ENCODE data around the gene APOC3. TPM values are rescaled to one million over a fixed set of nuclear protein-coding genes. Genes with fewer than 3 reads are reported as not detected.

Gene APOC3
- total RNA-seq, 2 experiments from 2014 or later, result not detected

DNA sequence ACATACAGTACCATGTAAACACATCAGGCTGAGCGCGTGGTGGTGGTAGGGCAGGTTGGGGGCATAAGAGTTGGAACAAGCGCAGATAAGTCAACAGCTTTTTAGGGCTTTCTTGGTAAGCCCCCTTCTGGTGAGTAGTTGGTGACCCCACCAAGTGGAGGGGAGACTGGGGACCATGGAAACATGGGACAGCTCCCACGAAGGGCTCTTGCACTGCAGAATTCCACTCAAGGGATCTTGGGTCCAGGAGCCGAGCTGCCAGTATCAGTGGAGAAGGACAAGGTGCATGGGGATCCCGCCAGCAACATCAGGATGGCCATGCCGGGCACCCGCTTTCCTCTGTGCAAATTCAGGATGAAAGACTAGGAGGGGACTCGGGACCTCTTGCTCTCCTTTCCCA is 14.0 kb downstream of the APOC3 start:
- CTCF ChIA-PET, result interaction anchor here (1.4 kb wide), 1 partner anchor 9 kb away, joined by 5 read pairs; no protein-coding TSS in a partner anchor
- peaks cover 14% of the 10 kb centered on the region for H3K36me3 Mint-ChIP-seq (ENCODE audit: low read depth)
- H3K4me3 Mint-ChIP-seq, result no peak overlapping the region
- no peak overlapping the region for H3K27ac Mint-ChIP-seq
- no peaks in the 10 kb centered on the region for H3K27me3 Mint-ChIP-seq (ENCODE audit: low read depth)
- H3K9me3 Mint-ChIP-seq, result no peaks in the 10 kb centered on the region
- intact Hi-C loops (cut with micrococcal nuclease), result no loop called here
- no peak for DNase-seq
- H3K4me1 Mint-ChIP-seq (ENCODE audit: low read depth), result no peaks in the 10 kb centered on the region

- intact Hi-C loops (cut with micrococcal nuclease), result no loop called here
- no peak overlapping the region for H3K4me3 Mint-ChIP-seq
- peaks cover 17% of the 10 kb centered on the region for H3K36me3 Mint-ChIP-seq (ENCODE audit: low read depth)
- CTCF ChIA-PET, result interaction anchor here (1.4 to 2.5 kb wide), 2 partner anchors 8 kb away, joined by 5 to 7 read pairs; no protein-coding TSS in a partner anchor
- H3K4me1 Mint-ChIP-seq (ENCODE audit: low read depth), result no peaks in the 10 kb centered on the region
- H3K27me3 Mint-ChIP-seq (ENCODE audit: low read depth), result no peaks in the 10 kb centered on the region
- no peak for DNase-seq
- no peaks in the 10 kb centered on the region for H3K9me3 Mint-ChIP-seq
- H3K27ac Mint-ChIP-seq, result no peak overlapping the region
These were observed 15.0 kb downstream of the APOC3 start for GRCh38 chr11:116844722-116845121.

DNA sequence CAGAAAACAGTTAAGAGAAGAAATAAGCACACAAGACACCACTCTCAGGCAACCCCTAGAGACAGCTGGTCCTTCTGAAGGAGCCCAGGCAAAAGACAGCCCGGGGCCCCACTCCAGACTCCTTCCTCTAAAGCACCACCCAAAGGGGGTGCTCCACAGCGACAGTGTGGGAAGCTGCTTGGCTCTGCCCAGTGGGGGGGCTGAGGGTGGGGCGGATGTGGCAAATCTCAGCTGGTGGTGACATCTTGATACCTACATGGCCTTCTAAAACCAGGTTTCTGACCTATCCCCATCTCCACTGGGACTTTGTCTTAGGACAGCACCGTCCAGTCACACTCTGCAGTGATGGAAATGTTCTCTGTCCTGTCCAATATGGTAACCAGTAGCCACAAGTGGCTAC is 17.9 kb downstream of the APOC3 start:
- H3K4me3 Mint-ChIP-seq, result no peak overlapping the region
- peaks cover 16% of the 10 kb centered on the region for H3K4me1 Mint-ChIP-seq (ENCODE audit: low read depth)
- no peak for DNase-seq
- H3K27ac Mint-ChIP-seq, result no peak overlapping the region
- CTCF ChIA-PET, result interaction anchor here (1.2 to 1.7 kb wide), 2 partner anchors 11 to 56 kb away, joined by 4 to 7 read pairs; partner anchors contain the start of genes APOA1 and APOA5
- H3K27me3 Mint-ChIP-seq (ENCODE audit: low read depth), result no peaks in the 10 kb centered on the region
- no peaks in the 10 kb centered on the region for H3K9me3 Mint-ChIP-seq
- intact Hi-C loops (cut with micrococcal nuclease), result no loop called here
- H3K36me3 Mint-ChIP-seq (ENCODE audit: low read depth), result peaks cover 18% of the 10 kb centered on the region

- H3K27ac Mint-ChIP-seq, result no peak overlapping the region
- CTCF ChIA-PET, result interaction anchor here (0.8 to 1.7 kb wide), 3 partner anchors 12 to 58 kb away, joined by 3 to 7 read pairs (median 4); partner anchors contain the start of genes APOA1 and APOA5
- H3K36me3 Mint-ChIP-seq (ENCODE audit: low read depth), result peaks cover 13% of the 10 kb centered on the region
- H3K4me1 Mint-ChIP-seq (ENCODE audit: low read depth), result peaks cover 31% of the 10 kb centered on the region
- no peaks in the 10 kb centered on the region for H3K27me3 Mint-ChIP-seq (ENCODE audit: low read depth)
- H3K9me3 Mint-ChIP-seq, result no peaks in the 10 kb centered on the region
- no peak overlapping the region for H3K4me3 Mint-ChIP-seq
- no peak for DNase-seq
- intact Hi-C loops (cut with micrococcal nuclease), result no loop called here
These were observed 19.4 kb downstream of the APOC3 start for GRCh38 chr11:116849060-116849459.

GRCh38 chr11:116849486-116849885 is 19.8 kb downstream of the APOC3 start:
- CTCF ChIA-PET, result interaction anchor here (0.8 kb wide), 1 partner anchor 28 kb away, joined by 3 read pairs; no protein-coding TSS in a partner anchor
- no peaks in the 10 kb centered on the region for H3K27me3 Mint-ChIP-seq (ENCODE audit: low read depth)
- H3K4me1 Mint-ChIP-seq (ENCODE audit: low read depth), result peaks cover 35% of the 10 kb centered on the region
- peaks cover 17% of the 10 kb centered on the region for H3K36me3 Mint-ChIP-seq (ENCODE audit: low read depth)
- intact Hi-C loops (cut with micrococcal nuclease), result no loop called here
- H3K4me3 Mint-ChIP-seq, result no peak overlapping the region
- no peak for DNase-seq
- no peak overlapping the region for H3K27ac Mint-ChIP-seq
- no peaks in the 10 kb centered on the region for H3K9me3 Mint-ChIP-seq

DNA sequence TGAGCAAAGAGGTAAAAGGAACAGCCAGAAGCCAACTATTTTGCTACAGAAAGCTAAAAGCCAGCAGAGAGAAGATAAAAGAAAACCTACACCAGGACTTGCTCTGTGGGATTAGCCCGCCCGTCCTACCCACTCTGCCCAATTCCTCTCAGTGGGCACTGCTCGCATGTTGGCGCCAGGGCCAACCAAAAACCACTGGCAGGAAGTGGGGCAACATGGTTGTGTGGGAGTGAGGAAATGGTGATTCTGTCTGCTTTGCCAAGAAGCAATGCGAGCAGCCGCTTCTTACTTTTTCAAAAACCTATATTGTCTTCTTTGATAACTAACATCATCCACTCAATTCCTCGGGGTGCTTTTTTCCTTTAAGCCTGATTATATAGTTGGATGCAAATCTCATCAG is 21.9 kb downstream of the APOC3 start:
- H3K4me3 Mint-ChIP-seq, result no peak overlapping the region
- peak; percentile 72 for DNase-seq
- CTCF ChIA-PET, result interaction anchor here (0.7 to 4.8 kb wide), 7 partner anchors 11 to 255 kb away, joined by 3 to 38 read pairs (median 4); partner anchors contain the start of genes APOA1, APOA5 and ZPR1
- no peaks in the 10 kb centered on the region for H3K27me3 Mint-ChIP-seq (ENCODE audit: low read depth)
- peaks cover 54% of the 10 kb centered on the region for H3K4me1 Mint-ChIP-seq (ENCODE audit: low read depth)
- intact Hi-C loops (cut with micrococcal nuclease), result loop anchor here (1.0 to 5.0 kb wide), 7 partner anchors 15 to 1136 kb away; partner anchors contain the start of genes CEP164, IL10RA and ZPR1
- peaks cover 23% of the 10 kb centered on the region for H3K36me3 Mint-ChIP-seq (ENCODE audit: low read depth)
- H3K9me3 Mint-ChIP-seq, result no peaks in the 10 kb centered on the region
- peak overlapping the region; percentile 48 for H3K27ac Mint-ChIP-seq

GRCh38 chr11:116852261-116853031 is 22.7 kb downstream of the APOC3 start:
- Mint-ChIP-seq H3K27ac (peak overlapping the region; percentile 88), H3K4me1 (ENCODE audit: low read depth) (peaks cover 59% of the 10 kb centered on the region), H3K27me3 (ENCODE audit: low read depth) (no peaks in the 10 kb centered on the region), H3K9me3 (no peaks in the 10 kb centered on the region), H3K36me3 (ENCODE audit: low read depth) (peaks cover 18% of the 10 kb centered on the region), H3K4me3 (peak overlapping the region; percentile 47)
- intact Hi-C loops (cut with micrococcal nuclease), result loop anchor here (1.0 to 5.0 kb wide), 17 partner anchors 30 to 1135 kb away; partner anchors contain the start of genes CEP164, IL10RA, SIDT2 and SIK3
- peak; percentile 31 for DNase-seq
- CTCF ChIA-PET, result interaction anchor here (0.7 to 4.8 kb wide), 8 partner anchors 8 to 374 kb away, joined by 3 to 38 read pairs (median 4); partner anchors contain the start of genes APOA1 and APOA5

DNA sequence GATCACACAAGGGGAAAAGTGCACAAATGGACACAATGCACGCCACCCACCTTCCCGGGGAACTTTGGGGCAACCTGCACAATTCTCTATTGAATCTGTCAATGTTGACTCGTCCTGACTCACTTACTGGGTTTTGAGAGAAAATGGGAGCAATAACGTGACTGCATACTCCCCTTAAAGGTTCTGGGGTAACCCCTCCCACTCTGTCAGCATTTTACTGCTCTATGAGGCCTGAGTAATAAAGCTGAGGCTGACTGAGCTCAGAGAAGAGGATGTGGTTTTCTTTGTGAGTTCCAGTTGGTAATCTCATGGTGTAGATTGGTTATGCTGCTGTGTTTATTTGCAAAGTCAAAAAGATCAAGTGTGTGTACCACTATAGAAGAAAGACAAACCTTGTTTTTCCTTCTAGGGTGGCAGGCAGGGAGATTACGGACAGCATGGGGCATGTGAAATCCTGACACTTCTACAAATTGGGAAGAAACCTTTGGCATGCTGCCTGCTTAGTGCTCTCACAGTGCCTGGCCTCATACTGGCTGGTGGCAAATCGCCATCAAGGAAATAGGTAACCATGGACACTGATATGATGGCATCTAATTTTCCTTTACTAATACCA is 23.9 kb downstream of the APOC3 start:
- CTCF ChIA-PET, result interaction anchor here (0.6 to 4.8 kb wide), 11 partner anchors 9 to 378 kb away, joined by 3 to 38 read pairs (median 3); partner anchors contain the start of genes APOA1 and SIDT2
- Mint-ChIP-seq H3K27me3 (ENCODE audit: low read depth) (no peaks in the 10 kb centered on the region), H3K4me3 (peak overlapping the region; percentile 7), H3K4me1 (ENCODE audit: low read depth) (peaks cover 59% of the 10 kb centered on the region), H3K27ac (peak overlapping the region; percentile 88), H3K9me3 (no peaks in the 10 kb centered on the region), H3K36me3 (ENCODE audit: low read depth) (peaks cover 24% of the 10 kb centered on the region)
- DNase-seq, result peak; percentile 80
- intact Hi-C loops (cut with micrococcal nuclease), result loop anchor here (1.0 to 5.0 kb wide), 15 partner anchors 29 to 1134 kb away; partner anchors contain the start of genes IL10RA, SIDT2 and SIK3

DNA sequence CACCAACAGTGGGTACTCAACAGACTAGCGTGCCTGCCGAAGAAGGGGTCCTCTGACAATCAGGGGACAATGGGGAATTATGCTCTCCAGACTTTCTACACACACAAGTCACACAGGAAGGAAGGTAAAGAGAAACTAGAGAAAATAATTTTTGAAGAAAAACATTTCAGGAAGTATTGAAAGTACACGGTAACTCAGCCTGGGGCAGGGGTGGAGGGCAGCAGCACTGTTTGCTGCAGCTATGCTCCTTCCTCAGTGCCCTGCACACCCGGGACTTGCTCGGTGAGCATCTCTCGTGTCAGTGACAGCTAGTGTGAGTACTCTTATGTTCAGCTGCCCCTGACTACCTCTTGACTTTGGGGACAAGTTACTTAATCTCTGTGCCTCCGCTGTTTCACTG is 25.7 kb downstream of the APOC3 start:
- Mint-ChIP-seq H3K27ac (no peak overlapping the region), H3K36me3 (ENCODE audit: low read depth) (peaks cover 28% of the 10 kb centered on the region), H3K4me1 (ENCODE audit: low read depth) (peaks cover 59% of the 10 kb centered on the region), H3K9me3 (no peaks in the 10 kb centered on the region), H3K27me3 (ENCODE audit: low read depth) (no peaks in the 10 kb centered on the region), H3K4me3 (no peak overlapping the region)
- intact Hi-C loops (cut with micrococcal nuclease), result no loop called here
- no peak for DNase-seq
- CTCF ChIA-PET, result interaction anchor here (1.3 kb wide), 1 partner anchor 64 kb away, joined by 5 read pairs; the partner anchor contains the start of gene APOA5

GRCh38 chr11:116856423-116856822 is 26.7 kb downstream of the APOC3 start:
- Mint-ChIP-seq H3K27me3 (ENCODE audit: low read depth) (no peaks in the 10 kb centered on the region), H3K36me3 (ENCODE audit: low read depth) (peaks cover 32% of the 10 kb centered on the region), H3K27ac (no peak overlapping the region), H3K4me1 (ENCODE audit: low read depth) (peaks cover 54% of the 10 kb centered on the region), H3K4me3 (no peak overlapping the region), H3K9me3 (no peaks in the 10 kb centered on the region)
- CTCF ChIA-PET, result interaction anchor here (1.3 kb wide), 1 partner anchor 65 kb away, joined by 5 read pairs; the partner anchor contains the start of gene APOA5
- intact Hi-C loops (cut with micrococcal nuclease), result no loop called here
- DNase-seq, result no peak

DNA sequence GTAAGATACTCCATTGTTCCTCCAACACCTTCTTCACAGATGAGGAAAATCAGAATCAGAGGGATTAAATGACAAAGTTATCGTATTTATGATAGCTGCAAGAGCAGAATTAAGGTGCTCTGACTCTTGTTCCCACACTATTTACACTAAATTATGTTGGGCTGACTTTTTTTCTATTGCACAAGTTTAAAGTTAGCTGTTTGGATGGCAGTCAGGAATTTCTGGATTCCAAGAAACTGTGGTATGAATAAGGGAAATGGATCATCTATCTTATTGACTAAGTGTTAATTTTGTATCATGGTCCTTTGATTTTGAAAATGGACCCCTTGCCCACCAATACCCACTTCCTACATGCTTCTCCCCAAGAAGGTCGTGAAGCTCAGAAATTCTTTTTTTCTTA is 27.6 kb downstream of the APOC3 start:
- intact Hi-C loops (cut with micrococcal nuclease), result no loop called here
- Mint-ChIP-seq H3K9me3 (no peaks in the 10 kb centered on the region), H3K27me3 (ENCODE audit: low read depth) (no peaks in the 10 kb centered on the region), H3K36me3 (ENCODE audit: low read depth) (peaks cover 38% of the 10 kb centered on the region), H3K4me3 (no peak overlapping the region), H3K4me1 (ENCODE audit: low read depth) (peaks cover 48% of the 10 kb centered on the region), H3K27ac (no peak overlapping the region)
- CTCF ChIA-PET, result no interaction called here
- DNase-seq, result no peak

DNA sequence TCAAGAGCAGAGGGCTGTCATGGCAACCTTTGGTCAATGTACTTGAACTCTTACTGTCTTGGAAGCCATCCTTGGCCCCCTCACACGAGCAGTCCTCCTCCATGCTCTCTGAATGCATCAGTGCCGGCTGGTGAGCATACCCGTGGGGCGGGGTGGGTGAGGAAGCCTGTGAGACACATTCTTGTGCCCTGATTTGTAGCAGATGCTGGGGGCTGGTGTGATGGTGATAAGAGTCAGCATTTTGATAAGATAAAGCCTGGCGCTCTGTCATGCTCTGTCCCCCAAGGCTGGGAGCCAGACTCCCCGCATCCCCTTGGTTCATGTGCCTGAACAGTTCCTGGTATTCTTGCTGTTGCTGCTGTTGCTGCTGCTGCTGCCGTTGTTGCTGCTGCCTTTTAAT is 28.2 kb downstream of the APOC3 start:
- no peak for DNase-seq
- Mint-ChIP-seq H3K36me3 (ENCODE audit: low read depth) (peaks cover 38% of the 10 kb centered on the region), H3K27me3 (ENCODE audit: low read depth) (no peaks in the 10 kb centered on the region), H3K27ac (no peak overlapping the region), H3K4me3 (no peak overlapping the region), H3K4me1 (ENCODE audit: low read depth) (peaks cover 42% of the 10 kb centered on the region), H3K9me3 (no peaks in the 10 kb centered on the region)
- intact Hi-C loops (cut with micrococcal nuclease), result no loop called here
- CTCF ChIA-PET, result no interaction called here
